ENCODE data around the gene PLAAT1.
A peak's percentile ranks its signal among the peaks of the same experiment; 100 is the strongest.

Gene PLAAT1

GRCh38 chr3:193240850-193241706 lies at the start of gene PLAAT1:
Gene PLAAT1 (plus strand): TSS chr3:193241222. CDS start chr3:193255651, 14,429 bp downstream.
- peak; percentile 45 for DNase-seq (ENCODE audit: low read depth)
- H3K4me3 ChIP-seq (ENCODE audit: low read depth, low read length), result peak within 1 kb of the TSS; percentile 52
- TF ChIP-seq, protein P1, sequence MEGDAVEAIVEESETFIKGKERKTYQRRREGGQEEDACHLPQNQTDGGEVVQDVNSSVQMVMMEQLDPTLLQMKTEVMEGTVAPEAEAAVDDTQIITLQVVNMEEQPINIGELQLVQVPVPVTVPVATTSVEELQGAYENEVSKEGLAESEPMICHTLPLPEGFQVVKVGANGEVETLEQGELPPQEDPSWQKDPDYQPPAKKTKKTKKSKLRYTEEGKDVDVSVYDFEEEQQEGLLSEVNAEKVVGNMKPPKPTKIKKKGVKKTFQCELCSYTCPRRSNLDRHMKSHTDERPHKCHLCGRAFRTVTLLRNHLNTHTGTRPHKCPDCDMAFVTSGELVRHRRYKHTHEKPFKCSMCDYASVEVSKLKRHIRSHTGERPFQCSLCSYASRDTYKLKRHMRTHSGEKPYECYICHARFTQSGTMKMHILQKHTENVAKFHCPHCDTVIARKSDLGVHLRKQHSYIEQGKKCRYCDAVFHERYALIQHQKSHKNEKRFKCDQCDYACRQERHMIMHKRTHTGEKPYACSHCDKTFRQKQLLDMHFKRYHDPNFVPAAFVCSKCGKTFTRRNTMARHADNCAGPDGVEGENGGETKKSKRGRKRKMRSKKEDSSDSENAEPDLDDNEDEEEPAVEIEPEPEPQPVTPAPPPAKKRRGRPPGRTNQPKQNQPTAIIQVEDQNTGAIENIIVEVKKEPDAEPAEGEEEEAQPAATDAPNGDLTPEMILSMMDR (conservative IDR thresholded peaks at IDR 0.05; ENCODE audit: low read depth, low read length), result no peak

DNA sequence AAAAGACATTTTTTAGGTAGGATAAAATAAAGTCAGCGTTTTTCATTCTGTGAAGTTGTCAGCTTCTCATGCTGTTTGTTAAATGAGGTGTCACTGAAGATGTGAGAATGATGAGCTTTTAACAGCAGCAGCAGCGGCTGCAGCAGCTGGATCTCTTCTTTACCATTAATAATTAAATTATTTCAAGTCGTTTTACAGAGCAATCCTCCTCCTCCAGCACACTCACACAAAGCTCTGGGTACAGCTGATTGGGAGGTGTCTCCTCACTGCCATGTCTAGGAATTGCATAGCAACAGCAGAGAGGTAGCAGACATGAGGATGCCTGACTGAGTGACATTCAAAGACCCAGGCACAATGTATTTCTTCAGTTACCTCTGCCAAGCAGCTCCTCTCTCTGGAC lies 46.7 kb upstream of the PLAAT1 start:
- TF ChIP-seq, protein P1 (conservative IDR thresholded peaks at IDR 0.05; ENCODE audit: low read depth, low read length), result no peak
- no peak overlapping the region for H3K4me3 ChIP-seq (ENCODE audit: low read depth, low read length)
- no peak for DNase-seq (ENCODE audit: low read depth)

DNA sequence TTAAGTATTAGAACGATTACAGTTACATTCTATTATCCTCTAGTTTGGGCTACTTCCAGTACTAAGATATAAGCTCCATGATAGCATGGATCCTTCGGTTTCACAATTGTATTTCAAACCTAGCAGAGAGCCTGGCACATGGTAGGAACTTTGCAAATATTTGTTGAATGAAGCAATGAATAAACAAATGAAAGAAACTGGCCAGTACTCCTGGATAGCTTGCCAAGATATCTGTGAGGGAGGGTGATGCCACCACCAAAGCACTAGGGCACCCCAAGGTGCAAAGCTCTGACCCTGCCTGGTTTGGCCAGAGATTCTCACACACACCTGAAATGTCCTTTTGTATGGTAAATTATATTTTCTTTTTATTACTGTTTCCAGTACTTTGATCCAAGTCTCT lies 44.3 kb upstream of the PLAAT1 start:
- TF ChIP-seq, protein P1 (conservative IDR thresholded peaks at IDR 0.05; ENCODE audit: low read depth, low read length), result no peak
- DNase-seq (ENCODE audit: low read depth), result no peak
- no peak overlapping the region for H3K4me3 ChIP-seq (ENCODE audit: low read depth, low read length)

- no peak overlapping the region for H3K4me3 ChIP-seq (ENCODE audit: low read depth, low read length)
- DNase-seq (ENCODE audit: low read depth), result no peak
- TF ChIP-seq, protein P1 (conservative IDR thresholded peaks at IDR 0.05; ENCODE audit: low read depth, low read length), result no peak
These were observed 33.4 kb upstream of the PLAAT1 start for GRCh38 chr3:193207290-193208273.

DNA sequence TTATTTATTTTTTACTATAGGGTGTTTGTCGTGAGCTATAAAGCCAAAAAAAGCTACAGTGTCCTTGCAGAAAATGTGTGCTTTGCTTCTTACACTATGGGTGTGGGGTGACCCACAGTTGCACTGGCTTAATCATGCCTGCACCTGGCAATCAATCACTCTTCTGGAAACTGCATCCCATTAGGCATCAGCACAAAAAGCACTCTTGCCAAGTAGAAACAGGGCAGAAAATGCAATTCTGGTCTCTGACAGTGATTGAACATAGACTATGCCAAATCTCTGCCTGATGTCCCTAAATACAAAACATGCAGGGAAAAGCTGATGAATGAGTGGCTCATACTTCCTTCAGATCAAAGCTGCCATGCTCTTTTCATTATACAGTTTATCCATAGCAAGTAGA lies 30.4 kb upstream of the PLAAT1 start:
- TF ChIP-seq, protein P1 (conservative IDR thresholded peaks at IDR 0.05; ENCODE audit: low read depth, low read length), result no peak
- DNase-seq (ENCODE audit: low read depth), result no peak
- no peak overlapping the region for H3K4me3 ChIP-seq (ENCODE audit: low read depth, low read length)

DNA sequence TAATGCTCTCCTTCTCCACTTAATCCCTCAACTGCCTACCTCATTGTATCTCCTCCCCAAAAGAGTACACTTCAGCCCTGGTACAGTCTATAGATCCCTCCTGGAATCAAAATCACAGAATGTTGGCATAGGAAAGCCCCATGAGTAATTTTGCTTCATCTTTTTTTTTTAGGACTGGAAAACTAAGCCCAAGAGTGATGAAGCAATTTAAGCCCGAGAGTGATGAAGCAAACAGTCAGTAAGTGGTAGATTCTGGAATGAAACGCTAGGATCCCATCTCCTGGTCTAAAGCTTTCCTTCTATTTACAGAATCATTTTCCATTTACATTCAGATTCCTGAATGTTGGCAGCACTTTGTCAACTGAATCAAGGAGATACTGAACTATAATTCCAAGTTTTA lies 29.8 kb upstream of the PLAAT1 start:
- no peak for DNase-seq (ENCODE audit: low read depth)
- TF ChIP-seq, protein P1 (conservative IDR thresholded peaks at IDR 0.05; ENCODE audit: low read depth, low read length), result no peak
- H3K4me3 ChIP-seq (ENCODE audit: low read depth, low read length), result no peak overlapping the region
